NCI-H1436 (cell line): ENCODE results near the gene RCSD1.

Experiments used
- DNase-seq: peaks from one replicate; lab custom pipeline; 2025; lab: John Stamatoyannopoulos, UW

Gene RCSD1

DNA sequence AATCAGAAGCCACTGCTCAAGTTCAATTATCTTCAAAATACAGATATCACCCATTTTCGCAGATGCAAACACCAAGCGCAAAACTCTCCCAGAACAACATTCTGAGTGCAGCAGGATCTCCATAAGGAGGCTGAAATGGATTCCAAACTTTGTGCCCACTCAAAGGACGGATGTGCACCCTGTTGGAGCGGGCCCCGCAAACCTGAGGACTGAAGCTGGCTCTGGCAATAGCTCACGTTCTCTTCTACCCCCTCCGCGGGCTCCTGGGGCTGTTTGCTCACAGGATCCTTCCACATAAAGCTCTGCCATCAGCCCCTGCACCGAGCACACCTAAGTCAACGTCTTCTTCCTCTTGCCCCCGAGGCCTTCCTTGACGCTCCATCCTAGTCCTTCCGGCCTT, 11.7 kb upstream of the RCSD1 start:
- no peak for DNase-seq

GRCh38 chr1:167618789-167619188, 11.2 kb upstream of the RCSD1 start:
- no peak for DNase-seq

DNA sequence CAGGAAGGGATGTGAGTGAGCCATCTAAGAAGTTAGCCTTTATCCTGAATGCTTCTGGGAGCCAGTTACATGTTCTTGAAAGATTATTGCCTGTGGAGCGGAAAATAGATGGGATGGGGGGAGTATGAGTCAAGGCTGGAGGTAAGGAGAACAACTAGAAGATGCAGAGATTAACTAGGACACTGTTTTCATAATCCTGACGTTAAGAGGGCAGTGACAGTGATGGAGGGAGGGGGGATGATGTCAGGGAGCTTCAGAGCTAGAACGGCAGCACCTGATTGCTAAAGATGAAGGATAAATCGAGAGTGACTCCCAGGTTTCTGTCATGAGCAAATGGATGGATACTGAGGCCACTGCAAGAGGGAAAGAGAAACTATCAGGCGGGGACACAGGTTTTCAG, 10.0 kb upstream of the RCSD1 start:
- DNase-seq, result no peak

DNA sequence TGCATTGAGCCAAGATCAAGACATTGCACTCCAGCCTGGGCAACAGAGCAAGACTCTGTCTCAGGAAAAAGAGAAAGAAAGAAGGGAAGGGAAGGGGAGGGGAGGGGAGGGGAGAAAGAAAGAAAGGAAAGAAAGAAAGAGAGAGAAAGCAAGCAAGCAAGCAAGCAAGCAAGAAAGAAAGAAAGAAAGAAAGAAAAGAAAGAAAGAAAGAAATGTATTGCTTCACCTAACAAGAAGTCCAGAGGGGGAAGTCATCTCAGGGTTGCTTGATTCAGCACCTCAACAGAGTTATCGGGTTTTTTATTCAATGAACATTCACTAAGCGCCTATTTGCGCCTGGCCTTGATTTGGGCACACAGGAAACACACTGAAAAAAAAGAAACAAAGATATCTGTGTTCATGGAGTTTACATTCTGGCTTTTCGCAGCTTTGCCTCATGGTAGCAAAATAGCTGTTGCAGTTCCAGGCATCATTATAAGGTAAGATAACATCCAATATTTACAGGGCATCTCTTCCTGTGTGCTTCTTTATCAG, 8.2 kb upstream of the RCSD1 start:
- no peak for DNase-seq

- no peak for DNase-seq
These were observed 6.1 kb upstream of the RCSD1 start for GRCh38 chr1:167623951-167624350.

DNA sequence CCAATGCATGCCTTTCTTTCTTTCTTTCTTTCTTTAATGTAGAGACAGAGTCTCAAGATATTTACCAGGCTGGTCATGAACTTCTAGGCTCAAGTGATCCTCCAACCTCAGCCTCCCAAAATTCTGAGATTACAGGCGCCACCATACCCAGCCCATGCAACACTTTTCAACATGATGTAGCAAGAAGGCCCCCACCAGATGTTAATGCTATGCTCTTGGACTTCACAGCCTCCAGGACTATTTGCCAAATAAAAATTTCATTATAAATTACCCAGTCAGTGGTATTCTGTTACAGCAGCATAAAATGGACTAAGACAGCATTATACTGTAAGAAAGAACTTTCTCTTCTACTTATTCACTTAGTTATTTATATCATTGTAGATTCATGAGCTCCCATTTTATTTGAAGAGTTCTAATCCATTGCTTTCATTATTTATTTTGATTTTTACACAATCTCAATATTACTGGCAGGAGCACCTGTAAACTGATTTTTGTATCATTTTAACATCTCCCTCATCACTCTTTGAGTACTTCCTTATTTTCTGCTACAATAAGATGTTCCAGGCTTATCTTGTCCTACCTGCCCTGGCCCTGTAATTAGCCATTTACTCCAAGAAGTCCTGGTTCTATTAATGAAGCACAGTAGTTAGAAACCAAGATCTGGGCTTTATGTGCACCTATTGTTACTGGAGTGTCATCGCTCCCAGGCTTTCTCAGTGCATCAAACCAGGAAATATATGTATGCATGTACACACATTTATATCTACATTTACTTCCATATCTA, 4.8 kb upstream of the RCSD1 start:
- DNase-seq, result no peak

GRCh38 chr1:167627615-167627864, 2.5 kb upstream of the RCSD1 start:
- no peak for DNase-seq

- no peak for DNase-seq
These were observed 2.0 kb upstream of the RCSD1 start for GRCh38 chr1:167627865-167628641.

DNA sequence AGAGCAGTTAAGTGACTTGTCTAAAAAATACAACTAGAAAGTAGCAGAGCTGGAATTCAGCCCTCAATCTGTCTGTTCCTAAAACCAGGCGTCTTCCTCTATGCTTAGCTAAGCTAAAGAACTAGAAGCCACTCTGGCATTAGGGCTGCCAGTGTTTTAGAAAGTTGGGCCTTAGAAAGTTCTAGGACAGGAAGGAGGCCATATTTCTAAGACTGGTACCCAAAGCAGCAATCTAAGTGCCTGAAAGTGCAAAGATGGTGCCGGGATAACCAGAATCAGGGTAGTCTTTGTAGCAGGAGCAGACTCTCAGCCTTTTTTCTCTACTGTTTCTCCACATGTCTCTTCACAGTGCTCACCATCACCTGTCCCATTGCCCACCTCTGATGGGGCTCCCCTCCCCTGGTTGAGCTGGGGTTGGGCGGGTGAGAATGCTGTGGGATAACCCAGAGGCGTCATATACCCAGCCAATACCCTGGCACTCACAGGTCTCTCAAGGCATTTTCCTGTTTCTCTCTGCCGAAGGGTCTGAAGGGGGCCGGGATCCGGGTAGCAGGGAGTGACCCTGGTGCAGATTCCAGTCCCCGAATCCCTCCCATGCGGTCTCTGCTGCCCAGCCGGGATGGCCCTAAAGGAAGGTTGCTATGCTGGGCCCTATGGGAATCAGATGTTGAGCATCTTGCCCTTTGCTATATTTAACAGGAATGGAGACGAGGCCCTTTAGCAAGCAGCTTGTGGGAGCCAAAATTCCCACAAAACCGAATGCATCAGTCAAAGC, 1.1 kb upstream of the RCSD1 start:
- no peak for DNase-seq

DNA sequence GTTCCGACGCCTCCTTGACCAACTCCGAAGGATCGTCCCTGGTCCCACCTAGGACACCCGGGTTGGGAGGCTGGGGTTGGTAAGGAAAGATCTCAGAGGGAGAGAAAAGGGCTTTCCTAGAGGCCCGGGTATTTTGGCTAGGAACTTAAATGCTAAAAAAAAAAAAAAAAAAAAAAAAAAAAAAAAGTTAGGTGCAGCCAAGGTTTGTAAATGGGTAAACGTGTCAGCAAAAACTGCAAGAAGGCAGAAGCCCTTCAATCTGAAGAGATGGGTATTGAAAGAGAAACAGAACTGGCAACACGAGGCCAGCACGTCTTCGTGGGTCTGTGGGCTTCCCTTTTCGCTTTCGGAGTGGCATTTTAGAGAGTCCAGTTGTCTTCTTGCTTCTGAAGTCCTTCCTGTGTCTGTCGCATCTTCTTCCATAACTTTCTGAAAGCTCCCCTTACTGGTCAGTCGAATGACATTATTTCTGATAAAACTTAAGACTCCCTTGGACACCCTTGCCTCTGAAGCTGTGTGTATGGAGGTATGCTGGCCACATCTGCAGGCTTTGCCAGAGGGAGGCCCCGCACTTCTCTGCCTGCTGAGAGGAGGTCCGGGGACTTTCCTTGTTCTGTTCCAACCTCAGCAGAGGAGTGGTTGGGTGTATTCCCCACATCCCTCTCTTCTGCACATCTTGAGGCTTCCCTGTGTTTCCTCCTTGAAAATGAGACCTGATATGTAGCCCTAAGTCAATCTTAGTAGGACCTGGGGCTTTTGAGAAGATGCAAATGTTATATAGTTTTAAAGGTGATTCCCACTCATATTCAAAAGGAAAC, 745 bp downstream of the RCSD1 start:
- no peak for DNase-seq

GRCh38 chr1:167631386-167631935, 1.4 kb downstream of the RCSD1 start:
- no peak for DNase-seq

- no peak for DNase-seq
These were observed 2.0 kb downstream of the RCSD1 start for GRCh38 chr1:167631936-167632614.

DNA sequence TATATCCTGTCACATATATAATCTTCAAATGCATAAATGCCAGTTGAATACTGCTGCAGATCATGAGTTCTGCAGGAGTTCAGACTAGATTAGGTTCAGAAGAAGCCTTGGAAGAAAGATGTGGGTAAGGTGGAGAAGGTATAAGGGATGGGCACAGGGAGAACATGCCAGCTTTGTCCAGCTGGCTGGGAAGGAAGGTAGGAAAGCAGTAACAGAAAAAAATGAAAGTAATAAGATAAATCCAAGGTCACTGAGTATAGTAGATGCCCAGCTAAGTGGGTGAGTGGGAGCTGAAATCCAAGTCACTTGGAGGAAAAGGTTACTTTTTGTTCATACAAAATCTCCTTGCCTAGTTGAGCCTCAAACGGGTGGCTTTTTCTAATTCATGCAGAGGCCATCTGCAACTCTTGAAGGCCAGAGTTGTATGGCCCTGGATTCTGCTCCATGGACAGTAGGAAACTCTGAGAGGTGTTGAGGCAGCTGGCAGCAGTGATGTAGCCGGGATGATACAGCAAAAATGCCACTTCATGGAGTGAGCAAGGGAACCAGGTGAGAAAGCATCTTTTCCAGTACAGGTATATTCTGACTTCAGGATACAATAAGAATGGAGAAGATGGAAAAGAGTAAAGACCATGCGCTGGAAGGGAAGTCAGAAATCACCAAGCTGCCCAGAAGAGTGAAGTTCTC, 3.4 kb downstream of the RCSD1 start:
- DNase-seq, result no peak

- DNase-seq, result no peak
These were observed 4.4 kb downstream of the RCSD1 start for GRCh38 chr1:167634435-167634834.

DNA sequence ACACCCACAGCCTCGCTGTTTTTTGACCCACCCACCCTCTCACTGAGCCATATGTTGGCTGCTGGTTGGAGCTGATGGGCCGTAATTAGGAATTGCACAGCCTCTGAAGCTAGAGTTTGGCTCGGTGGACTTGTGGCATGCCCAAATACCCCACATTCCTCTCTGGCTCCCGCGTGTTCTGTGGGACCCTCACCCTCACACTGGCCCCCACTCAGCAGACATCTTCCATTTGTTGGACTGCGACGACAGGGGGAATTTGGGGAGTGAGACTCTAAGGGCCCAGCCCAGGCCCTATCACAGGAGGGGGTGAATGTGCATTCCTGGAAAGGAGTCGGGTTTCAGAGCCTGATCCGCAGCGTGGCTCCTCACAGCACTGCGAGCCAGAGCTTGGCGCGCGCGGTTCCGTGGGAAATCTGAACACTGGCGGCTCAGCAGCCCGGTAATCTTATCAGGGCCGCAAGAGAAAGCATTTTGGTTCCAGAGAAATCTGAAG, 5.2 kb downstream of the RCSD1 start:
- DNase-seq, result no peak

GRCh38 chr1:167635941-167636340, 5.9 kb downstream of the RCSD1 start:
- DNase-seq, result no peak

DNA sequence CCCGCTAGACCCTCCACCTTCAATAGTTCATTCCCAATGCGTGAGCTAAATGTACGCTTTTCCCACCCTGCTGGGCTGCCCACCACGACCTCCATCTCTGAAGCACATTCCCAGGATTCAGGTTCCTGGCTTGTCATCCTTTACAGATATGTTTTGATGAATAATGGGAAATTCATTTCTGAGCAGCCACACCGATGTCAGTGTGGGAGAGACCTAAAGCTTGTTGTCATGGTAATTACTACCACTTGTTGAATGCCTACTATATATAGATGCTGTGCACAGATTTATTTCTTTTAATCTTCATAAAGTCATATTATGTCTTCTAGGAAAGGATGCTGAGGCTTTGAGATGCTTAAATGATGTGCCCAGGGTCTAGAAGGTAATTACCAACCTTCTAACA, 8.0 kb downstream of the RCSD1 start:
- DNase-seq, result no peak

DNA sequence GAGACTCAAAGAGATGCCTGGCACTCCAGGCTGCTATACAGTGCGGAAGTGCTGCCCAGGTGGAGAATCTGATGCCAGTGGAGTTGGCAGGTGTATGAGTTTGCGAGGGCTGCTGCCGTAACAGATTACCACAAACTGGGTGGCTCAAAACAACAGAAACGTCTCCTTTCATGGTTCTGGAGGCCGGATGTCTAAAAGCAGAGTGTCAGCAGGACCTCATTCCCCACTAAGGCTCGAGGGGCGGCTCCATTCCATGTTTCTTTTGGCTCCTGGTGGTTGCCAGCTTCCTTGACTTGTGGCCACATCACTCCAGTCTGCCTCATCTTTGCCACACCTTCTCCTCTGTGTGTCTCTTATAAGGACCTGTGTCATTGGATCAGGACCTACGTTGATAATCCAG, 10.0 kb downstream of the RCSD1 start:
- DNase-seq, result no peak

DNA sequence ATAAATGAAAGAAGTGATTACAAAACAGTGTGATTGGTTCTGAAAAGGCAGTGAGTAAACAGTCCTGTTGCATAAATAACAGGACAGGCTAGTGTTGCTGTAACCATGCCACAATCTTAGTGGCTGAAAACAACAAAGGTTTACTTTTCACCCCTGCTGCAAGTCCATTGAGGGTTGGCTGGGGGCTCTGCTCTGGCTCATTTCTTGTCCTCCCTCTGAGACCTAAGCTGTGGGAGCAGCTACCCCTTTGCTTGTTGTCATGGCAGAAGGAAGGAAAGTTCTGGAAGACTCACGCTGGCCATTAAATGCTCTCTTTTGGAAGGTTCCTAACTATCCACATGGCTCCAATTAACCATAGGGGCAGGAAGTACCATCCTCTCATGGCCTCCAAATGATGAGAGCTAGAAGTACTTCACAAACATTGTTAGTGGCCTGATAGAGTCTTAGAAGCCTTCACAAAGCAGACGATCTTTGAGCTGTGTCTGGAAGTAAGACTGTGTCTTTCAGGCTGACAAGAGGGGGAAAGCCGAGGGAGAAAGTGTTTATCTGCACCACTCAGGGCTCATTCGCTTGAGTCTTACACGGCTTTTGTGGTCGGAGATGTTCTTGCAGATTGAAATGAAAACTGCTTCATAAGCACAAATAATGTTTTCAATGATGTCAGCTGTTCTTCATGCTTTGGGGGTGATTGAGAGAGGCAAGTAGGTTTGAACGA, 11.9 kb downstream of the RCSD1 start:
- no peak for DNase-seq

DNA sequence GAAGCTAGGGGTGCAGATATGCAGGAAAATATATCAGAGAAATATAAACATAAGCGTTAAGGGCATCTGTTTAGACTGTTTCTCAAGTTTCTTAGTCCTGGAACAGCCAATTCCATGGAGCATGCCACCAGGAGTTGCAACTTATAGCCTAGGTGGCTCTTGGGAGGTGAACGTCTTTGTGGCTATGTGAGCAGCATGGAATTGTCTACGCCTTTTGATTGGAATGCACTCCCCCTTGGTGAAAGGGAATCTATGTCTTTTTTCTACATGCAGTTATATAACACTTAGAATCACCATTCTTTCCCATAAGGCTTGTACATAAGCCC, 12.4 kb downstream of the RCSD1 start:
- no peak for DNase-seq
